Parathyroid adenoma (tissue), 2 donors: ENCODE data around the gene POLR3G.

ENCODE experiments used
- H2AFZ ChIP-seq: fragments of 300-600 bp; sonication (generic); one replicate; pipeline ENCODE4 v1.7.0; 2017; ENCODE audit warnings: antibody characterized with exemption, mild to moderate bottlenecking
- H3K27ac ChIP-seq: fragments of 300-600 bp; sonication (generic); one replicate; pipeline ENCODE4 v1.7.0; 2017
- H3K27me3 ChIP-seq: fragments of 300-600 bp; sonication (generic); one replicate; pipeline ENCODE4 v1.7.0; 2017; ENCODE audit warnings: low read length; ENCODE audit not compliant: control insufficient read depth, insufficient read depth
- H3K36me3 ChIP-seq: fragments of 300-600 bp; sonication (generic); one replicate; pipeline ENCODE4 v1.7.0; 2017; ENCODE audit warnings: low read length; ENCODE audit not compliant: control insufficient read depth, insufficient read depth
- H3K4me1 ChIP-seq: fragments of 300-600 bp; sonication (generic); one replicate; pipeline ENCODE4 v1.7.0; 2017; ENCODE audit warnings: control low read depth
- H3K4me2 ChIP-seq: fragments of 300-600 bp; sonication (generic); one replicate; pipeline ENCODE4 v1.7.0; 2017; ENCODE audit warnings: low read length
- H3K4me3 ChIP-seq: fragments of 300-600 bp; sonication (generic); one replicate; pipeline ENCODE4 v1.7.0; 2017; ENCODE audit warnings: low read depth, low read length
- H3K79me2 ChIP-seq: fragments of 300-600 bp; sonication (generic); one replicate; pipeline ENCODE4 v1.7.0; 2017; ENCODE audit warnings: control low read depth
- H3K9ac ChIP-seq: fragments of 300-600 bp; sonication (generic); one replicate; pipeline ENCODE4 v1.7.0; 2017; ENCODE audit warnings: mild to moderate bottlenecking
- H3K9me3 ChIP-seq: fragments of 300-600 bp; sonication (generic); one replicate; pipeline ENCODE4 v1.7.0; 2017; ENCODE audit warnings: low read length; ENCODE audit not compliant: control insufficient read depth
- CTCF ChIP-seq: fragments of 300-600 bp; sonication (generic); IDR thresholded peaks from one replicate; pipeline ENCODE4 v1.7.0; 2017; ENCODE audit warnings: antibody characterized with exemption, mild to moderate bottlenecking
- donor health status: primary hyperparathyroidism.

The POLR3G gene

GRCh38 chr5:90549729-90550275 lies 75.1 kb downstream of the POLR3G start:
- H3K4me3 ChIP-seq, result no peak overlapping the region
- no peak overlapping the region for H3K27ac ChIP-seq
- H3K4me1 ChIP-seq, result no peaks in the 10 kb centered on the region
- H3K4me2 ChIP-seq, result no peak overlapping the region
- no peak for TF ChIP-seq CTCF
- no peak overlapping the region for H2AFZ ChIP-seq
- no peaks in the 10 kb centered on the region for H3K79me2 ChIP-seq
- no peaks in the 10 kb centered on the region for H3K27me3 ChIP-seq
- H3K9ac ChIP-seq, result no peak overlapping the region
- H3K36me3 ChIP-seq, result no peaks in the 10 kb centered on the region
- H3K9me3 ChIP-seq, result no peaks in the 10 kb centered on the region

GRCh38 chr5:90550963-90551362 lies 76.3 kb downstream of the POLR3G start:
- Histone ChIP-seq H3K4me3 (no peak overlapping the region), H3K79me2 (no peaks in the 10 kb centered on the region), H3K27ac (no peak overlapping the region), H3K4me1 (no peaks in the 10 kb centered on the region), H3K9me3 (no peaks in the 10 kb centered on the region), H3K36me3 (no peaks in the 10 kb centered on the region), H3K4me2 (no peak overlapping the region), H2AFZ (no peak overlapping the region), H3K9ac (no peak overlapping the region), H3K27me3 (no peaks in the 10 kb centered on the region)
- TF ChIP-seq CTCF, result no peak

- Histone ChIP-seq H3K79me2 (no peaks in the 10 kb centered on the region), H3K9ac (no peak overlapping the region), H2AFZ (no peak overlapping the region), H3K36me3 (no peaks in the 10 kb centered on the region), H3K4me1 (no peaks in the 10 kb centered on the region), H3K4me3 (no peak overlapping the region), H3K27ac (no peak overlapping the region), H3K4me2 (no peak overlapping the region), H3K27me3 (no peaks in the 10 kb centered on the region), H3K9me3 (no peaks in the 10 kb centered on the region)
- no peak for TF ChIP-seq CTCF
Observed at GRCh38 chr5:90551376-90551775, 76.7 kb downstream of the POLR3G start.

GRCh38 chr5:90553711-90554110 lies 79.0 kb downstream of the POLR3G start:
- Histone ChIP-seq H3K27me3 (no peaks in the 10 kb centered on the region), H3K9me3 (no peaks in the 10 kb centered on the region), H2AFZ (no peak overlapping the region), H3K27ac (no peak overlapping the region), H3K4me2 (no peak overlapping the region), H3K79me2 (no peaks in the 10 kb centered on the region), H3K9ac (no peak overlapping the region), H3K4me3 (no peak overlapping the region), H3K4me1 (no peaks in the 10 kb centered on the region), H3K36me3 (no peaks in the 10 kb centered on the region)
- no peak for TF ChIP-seq CTCF

- H3K36me3 ChIP-seq, result no peaks in the 10 kb centered on the region
- no peak overlapping the region for H2AFZ ChIP-seq
- no peaks in the 10 kb centered on the region for H3K4me1 ChIP-seq
- no peaks in the 10 kb centered on the region for H3K27me3 ChIP-seq
- H3K9me3 ChIP-seq, result no peaks in the 10 kb centered on the region
- H3K4me2 ChIP-seq, result no peak overlapping the region
- no peak overlapping the region for H3K9ac ChIP-seq
- no peak overlapping the region for H3K4me3 ChIP-seq
- TF ChIP-seq CTCF, result no peak
- H3K79me2 ChIP-seq, result no peaks in the 10 kb centered on the region
- H3K27ac ChIP-seq, result no peak overlapping the region
Observed at GRCh38 chr5:90554358-90555006, 79.8 kb downstream of the POLR3G start.
